GM15510 (cell line): Measurements from ENCODE around the gene RRBP1.
A peak's percentile ranks its signal among the peaks of the same experiment; 100 is the strongest.

Experiments used
- POLR2A ChIP-seq: IDR thresholded peaks from 3 replicates; pipeline ENCODE4 v1.6.1; 2011; ENCODE audit warnings: borderline replicate concordance; ENCODE audit not compliant: insufficient read length; ENCODE audit errors: extremely low read depth

RRBP1 gene

GRCh38 chr20:17682103-17682888 is at the start of gene RRBP1:
Gene RRBP1, minus strand, starts transcription at chr20:17682242. Its CDS starts 21,735 bp downstream, at chr20:17660507.
- peak; percentile 78 for TF ChIP-seq POLR2A

GRCh38 chr20:17731233-17731632 is 49.2 kb upstream of the RRBP1 start:
- no peak for TF ChIP-seq POLR2A

- TF ChIP-seq POLR2A: no peak
Measured at GRCh38 chr20:17730071-17730470, 48.0 kb upstream of the RRBP1 start.

- no peak for TF ChIP-seq POLR2A
Measured at GRCh38 chr20:17728074-17728473, 46.0 kb upstream of the RRBP1 start.

DNA sequence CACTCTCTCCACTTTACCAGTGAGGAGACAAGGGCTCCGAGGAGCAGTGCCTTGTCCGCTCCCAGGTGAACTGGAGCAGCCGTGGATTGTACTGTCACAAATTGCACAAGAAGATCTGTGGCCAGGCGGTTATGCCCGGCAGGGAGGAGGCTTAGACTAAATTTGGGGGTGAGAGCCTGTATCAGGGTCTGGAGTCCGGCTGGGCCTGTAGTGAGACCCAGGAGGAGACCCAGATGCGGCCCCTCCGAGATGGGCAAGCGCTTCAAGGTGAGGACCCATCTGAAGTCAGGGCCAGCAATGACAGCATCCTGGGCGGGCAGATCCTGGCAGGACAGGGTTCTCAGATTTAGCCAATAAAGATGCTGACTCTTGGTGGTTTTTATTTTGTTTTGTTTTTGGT is 45.3 kb upstream of the RRBP1 start:
- no peak for TF ChIP-seq POLR2A

- TF ChIP-seq POLR2A: no peak
Measured at GRCh38 chr20:17726902-17727301, 44.9 kb upstream of the RRBP1 start.

DNA sequence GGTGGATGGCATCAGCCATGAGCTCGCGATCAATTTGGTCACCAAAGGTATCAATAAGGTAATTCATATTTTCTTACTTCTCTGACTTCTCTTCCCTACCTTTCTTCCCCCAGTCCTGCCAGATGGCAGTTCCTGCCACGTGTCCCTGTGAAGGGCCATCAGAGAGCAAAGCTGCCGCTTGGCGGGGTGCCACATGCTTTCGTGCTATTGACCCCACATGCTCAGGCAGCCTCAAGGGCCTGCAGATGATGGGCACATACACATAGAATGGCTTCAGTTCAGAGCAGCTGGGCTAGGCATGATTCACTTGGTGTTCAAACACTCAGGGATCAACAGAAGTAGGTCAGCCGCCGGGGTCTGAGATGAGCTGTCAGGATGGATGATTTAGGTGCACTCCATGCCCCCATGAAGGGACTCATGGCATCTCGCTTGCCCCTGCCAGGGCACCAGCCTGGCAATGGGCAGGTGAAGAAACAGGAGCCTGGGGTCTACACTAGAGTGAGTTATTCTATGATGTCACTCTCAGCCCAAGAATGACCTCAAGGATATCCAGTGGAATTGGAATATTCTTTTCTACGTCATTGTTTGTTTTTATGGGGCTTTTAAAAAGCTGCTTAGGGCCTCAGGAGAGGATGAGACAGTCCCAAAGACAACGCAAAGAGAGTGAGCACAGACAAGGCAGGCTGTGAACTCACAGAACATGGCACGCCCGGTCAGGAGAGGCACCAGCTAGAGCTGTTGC is 43.2 kb upstream of the RRBP1 start:
- TF ChIP-seq POLR2A: no peak

DNA sequence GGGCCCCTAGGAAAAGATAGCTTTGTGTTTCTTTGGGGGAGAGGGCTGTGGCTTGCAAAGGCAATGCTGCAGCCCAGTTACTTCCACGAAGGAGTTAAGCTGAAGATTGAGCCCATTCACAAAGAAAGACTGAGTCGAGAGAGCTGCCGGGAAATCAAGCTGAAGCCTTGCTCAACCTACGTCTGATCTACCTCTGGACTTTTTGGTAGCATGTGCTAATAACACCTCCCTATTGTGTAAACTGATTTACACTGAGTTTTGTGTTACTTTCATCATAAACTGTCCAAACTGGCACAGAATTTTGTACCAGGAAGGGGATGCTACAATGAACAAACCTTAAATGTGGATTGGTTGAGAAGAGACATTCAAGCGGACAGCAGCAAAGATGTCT is 41.3 kb upstream of the RRBP1 start:
- TF ChIP-seq POLR2A: no peak

GRCh38 chr20:17722493-17723300 is 40.7 kb upstream of the RRBP1 start:
- no peak for TF ChIP-seq POLR2A

DNA sequence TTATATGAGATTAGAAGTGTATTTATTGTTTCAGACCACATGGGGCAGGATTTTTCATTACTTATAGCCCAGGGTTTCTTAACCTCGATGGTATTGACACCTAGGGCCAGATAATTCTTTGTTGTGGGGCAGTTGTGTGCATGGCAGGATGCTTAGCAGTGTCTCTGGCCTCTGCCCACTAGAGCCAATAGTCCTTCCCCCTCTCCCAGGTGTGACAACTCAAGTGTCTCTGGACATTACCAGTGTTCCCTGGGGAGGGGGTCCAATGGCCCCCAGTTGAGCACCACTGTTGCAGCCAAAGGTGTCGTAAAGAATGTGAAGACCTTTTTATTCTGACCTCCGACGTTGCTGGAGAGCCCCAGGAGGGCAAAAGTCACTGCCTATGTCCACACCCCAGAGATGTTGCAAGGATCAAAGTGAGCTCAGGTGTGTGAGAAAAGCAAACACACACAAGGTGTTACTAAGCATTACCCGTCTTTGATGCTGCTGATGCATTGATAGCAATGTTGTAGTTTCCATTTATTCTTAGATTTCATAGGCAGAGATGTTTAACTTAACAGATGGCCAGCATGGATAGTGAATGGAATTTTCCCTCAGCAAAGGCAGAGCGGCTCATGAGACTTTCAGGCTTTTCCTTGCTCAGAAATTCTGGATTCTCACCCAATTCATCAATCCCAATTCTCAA is 39.9 kb upstream of the RRBP1 start:
- TF ChIP-seq POLR2A: no peak

DNA sequence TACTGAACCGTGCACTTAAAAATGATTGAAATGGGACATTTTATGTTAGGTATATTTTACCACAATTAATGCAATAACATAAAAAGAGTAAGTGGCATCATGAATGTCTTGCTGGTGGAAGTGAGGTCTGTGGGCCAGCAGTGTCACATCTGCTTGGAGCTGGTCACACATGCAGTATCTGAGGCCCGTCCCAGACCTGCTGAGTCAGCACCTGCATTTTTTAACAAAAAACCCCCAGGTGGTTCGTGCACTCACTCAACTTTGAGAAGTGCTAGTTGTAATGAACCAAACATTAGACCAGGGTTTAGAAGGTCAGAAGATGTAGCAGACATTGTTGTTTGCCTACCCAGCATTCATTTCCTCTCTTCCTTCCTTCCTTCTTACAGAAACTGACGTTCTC is 38.7 kb upstream of the RRBP1 start:
- TF ChIP-seq POLR2A: no peak

DNA sequence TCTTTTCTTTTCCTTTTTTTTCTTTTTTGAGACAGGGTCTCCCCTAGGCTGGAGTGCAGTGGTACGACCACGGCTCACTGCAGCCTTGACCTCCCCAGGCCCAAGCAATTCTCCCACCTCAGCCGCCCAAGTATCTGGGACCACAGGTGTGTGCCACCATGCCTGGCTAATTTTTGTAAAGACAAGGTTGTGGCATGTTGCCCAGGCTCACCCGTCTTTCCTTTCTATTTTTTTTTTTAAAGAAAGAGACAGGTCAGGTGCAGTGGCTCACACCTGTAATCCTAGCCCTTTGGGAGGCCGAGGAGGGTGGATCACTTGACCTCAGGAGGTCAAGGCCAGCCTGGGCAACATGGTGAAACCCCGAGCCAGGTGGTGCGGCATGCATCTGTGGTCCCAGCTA is 34.3 kb upstream of the RRBP1 start:
- TF ChIP-seq POLR2A: no peak

DNA sequence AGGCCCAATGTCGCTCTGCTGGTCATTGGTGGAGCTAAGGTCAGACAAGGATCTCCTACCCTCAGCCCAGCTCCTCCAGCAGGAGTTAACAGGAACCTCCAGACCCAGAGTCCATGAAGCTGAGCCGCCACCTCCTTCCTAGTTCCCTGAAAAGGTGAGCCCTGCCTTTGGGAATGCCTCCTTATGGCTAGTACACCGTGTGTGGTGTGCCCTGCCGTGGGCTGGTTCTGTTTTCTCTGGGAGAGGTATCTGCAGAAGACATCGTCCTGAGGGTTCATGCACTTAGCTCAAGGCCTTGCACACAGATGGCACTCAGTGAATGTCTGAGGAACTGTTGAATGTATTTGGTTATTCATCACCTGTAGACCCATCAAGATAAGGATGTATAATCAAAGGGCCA is 33.0 kb upstream of the RRBP1 start:
- no peak for TF ChIP-seq POLR2A

- TF ChIP-seq POLR2A: no peak
Measured at GRCh38 chr20:17714597-17714996, 32.6 kb upstream of the RRBP1 start.

DNA sequence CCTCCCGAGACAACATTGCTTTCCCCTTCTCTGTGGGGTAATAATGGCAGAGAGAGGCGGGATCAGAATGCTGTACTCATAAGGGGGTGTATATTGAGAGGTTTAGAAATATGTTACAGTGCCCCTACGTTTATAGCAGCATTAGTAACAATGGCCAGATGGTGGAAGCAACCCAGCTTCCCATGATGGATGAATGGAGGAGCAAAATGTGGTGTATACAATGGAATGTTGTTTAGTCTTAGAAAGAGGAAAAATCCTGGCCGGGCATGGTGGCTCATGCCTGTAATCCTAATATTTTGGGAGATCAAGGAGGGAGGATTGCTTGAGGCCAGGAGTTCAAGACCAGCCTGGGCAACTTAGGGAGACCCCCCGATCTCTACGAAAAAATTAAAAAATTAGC is 30.7 kb upstream of the RRBP1 start:
- no peak for TF ChIP-seq POLR2A
